Ectodermal cell (in vitro differentiated cells): Measurements from ENCODE around the gene FASTK.
"Not testable (repeated sequence)": the region's sequence is repeated elsewhere in the genome, so short reads cannot be mapped to it uniquely, and the experiment has no call there.

Experiments
- H3K27ac ChIP-seq: 2 replicates; pipeline ENCODE4 v1.7.0; 2013; ENCODE audit warnings: mild to moderate bottlenecking, low read depth, low read length; ENCODE audit not compliant: insufficient read depth, poor library complexity, severe bottlenecking
- H3K27me3 ChIP-seq: 2 replicates; pipeline ENCODE4 v1.7.0; 2013; ENCODE audit warnings: mild to moderate bottlenecking, low read length; ENCODE audit not compliant: insufficient read depth, control insufficient read depth, poor library complexity, severe bottlenecking
- H3K36me3 ChIP-seq: one replicate; pipeline ENCODE4 v1.7.0; 2013; ENCODE audit warnings: low read length; ENCODE audit not compliant: control insufficient read depth, insufficient read depth
- H3K4me1 ChIP-seq: one replicate; pipeline ENCODE4 v1.7.0; 2013; ENCODE audit warnings: low read length; ENCODE audit not compliant: control insufficient read depth, insufficient read depth
- H3K4me3 ChIP-seq: 2 replicates; pipeline ENCODE4 v1.7.0; 2013; ENCODE audit warnings: low read depth, low read length, control low read depth; ENCODE audit not compliant: insufficient read depth
- H3K9me3 ChIP-seq: 2 replicates; pipeline ENCODE4 v1.7.0; 2013; ENCODE audit warnings: mild to moderate bottlenecking, low read length, moderate library complexity; ENCODE audit not compliant: control insufficient read depth
- WGBS, 2 experiments: methylation state at CpG; one replicate each; pipeline ENCODE4 v1.1.7; 2013; ENCODE audit warnings: missing lambda C conversion rate in 2 of 2; 5-methylcytosine and 5-hydroxymethylcytosine counted together

The FASTK gene

DNA sequence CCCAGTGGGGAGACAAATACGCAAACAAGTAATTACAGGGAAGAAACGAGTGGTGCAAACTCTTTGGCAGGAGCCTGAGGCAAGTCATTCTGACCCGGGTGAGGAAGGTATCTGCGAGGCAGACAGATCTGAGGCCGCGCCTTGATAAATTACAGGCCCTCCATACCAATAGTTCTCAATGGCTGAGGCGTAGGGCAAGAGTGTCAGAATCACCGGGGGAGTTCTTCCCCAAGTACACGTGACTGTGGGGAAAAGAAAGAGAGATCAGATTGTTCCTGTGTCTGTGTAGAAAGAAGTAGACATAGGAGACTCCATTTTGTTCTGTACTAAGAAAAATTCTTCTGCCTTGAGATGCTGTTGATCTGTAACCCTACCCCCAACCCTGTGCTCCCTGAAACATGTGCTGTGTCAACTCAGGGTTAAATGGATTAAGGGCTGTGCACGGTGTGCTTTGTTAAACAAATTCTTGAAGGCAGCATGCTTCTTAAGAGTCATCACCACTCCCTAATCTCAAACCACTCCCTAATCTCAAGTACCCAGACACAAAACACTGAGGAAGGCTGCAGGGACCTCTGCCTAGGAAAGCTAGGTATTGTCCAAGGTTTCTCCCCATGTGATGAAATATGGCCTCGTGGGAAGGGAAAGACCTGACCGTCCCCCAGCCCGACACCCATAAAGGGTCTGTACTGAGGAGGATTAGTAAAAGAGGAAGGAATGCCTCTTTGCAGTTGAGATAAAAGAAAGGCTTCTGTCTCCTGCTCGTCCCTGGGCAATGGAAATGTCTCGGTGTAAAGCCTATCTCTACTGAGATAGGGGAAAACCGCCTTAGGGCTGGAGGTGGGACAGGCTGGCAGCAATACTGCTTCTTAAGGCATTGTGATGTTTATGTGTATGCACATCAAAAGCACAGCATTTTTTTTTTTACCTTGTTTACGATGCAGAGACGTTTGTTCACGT is 53.6 kb downstream of the FASTK start:
- Histone ChIP-seq H3K4me3 (peak overlapping the region; percentile 89), H3K27ac (peak overlapping the region; percentile 70)
- not testable (repeated sequence) for H3K9me3 ChIP-seq, H3K36me3 ChIP-seq, H3K4me1 ChIP-seq, H3K27me3 ChIP-seq
- WGBS, 2 experiments = 29 to 33% methylated on average over 19 of the region's 19 CpGs
